GM12801 (cell line): ENCODE data around the gene GNAZ.

Experiments
- CTCF ChIP-seq: IDR thresholded peaks from one replicate; pipeline ENCODE4 v1.5.1; 2011; ENCODE audit warnings: control low read depth; ENCODE audit not compliant: insufficient read length; ENCODE audit errors: extremely low read depth

Gene GNAZ

GRCh38 chr22:23133922-23134321, 63.6 kb downstream of the GNAZ start:
- no peak for TF ChIP-seq CTCF

- no peak for TF ChIP-seq CTCF
Measured at GRCh38 chr22:23137468-23137867, 67.1 kb downstream of the GNAZ start.

GRCh38 chr22:23137905-23138561, 67.7 kb downstream of the GNAZ start:
- no peak for TF ChIP-seq CTCF

GRCh38 chr22:23138584-23139435, 68.5 kb downstream of the GNAZ start:
- no peak for TF ChIP-seq CTCF

GRCh38 chr22:23140385-23140784, 70.1 kb downstream of the GNAZ start:
- no peak for TF ChIP-seq CTCF

GRCh38 chr22:23142546-23143105, 72.3 kb downstream of the GNAZ start:
- no peak for TF ChIP-seq CTCF

- no peak for TF ChIP-seq CTCF
Measured at GRCh38 chr22:23143119-23143518, 72.8 kb downstream of the GNAZ start.
